Stimulated activated naive CD8-positive, alpha-beta T cell treated with anti-CD3 and anti-CD28 coated beads, Interleukin-15, Interleukin-2, amounts not matched to agents 100 ng/mL and 50 ng/mL, for 24 hours (primary cell): ENCODE measurements around the gene ZBTB6.
"Not testable (repeated sequence)": the region's sequence is repeated elsewhere in the genome, so short reads cannot be mapped to it uniquely, and the experiment has no call there.

Experiments
- H3K27ac Mint-ChIP-seq: one replicate; pipeline ENCODE4 v1.8.0; 2021; ENCODE audit warnings: mild to moderate bottlenecking, mixed read lengths
- H3K27me3 Mint-ChIP-seq: one replicate; pipeline ENCODE4 v1.8.0; 2021; ENCODE audit warnings: mixed read lengths
- H3K36me3 Mint-ChIP-seq: one replicate; pipeline ENCODE4 v1.8.0; 2021; ENCODE audit warnings: low read depth, mixed read lengths
- H3K4me1 Mint-ChIP-seq: one replicate; pipeline ENCODE4 v1.8.0; 2021; ENCODE audit warnings: low read depth, mixed read lengths
- H3K4me3 Mint-ChIP-seq: one replicate; pipeline ENCODE4 v1.8.0; 2021; ENCODE audit warnings: mild to moderate bottlenecking, mixed read lengths
- H3K9me3 Mint-ChIP-seq: one replicate; pipeline ENCODE4 v1.8.0; 2021; ENCODE audit warnings: mixed read lengths

The ZBTB6 gene

GRCh38 chr9:122939601-122940000 is 26.5 kb upstream of the ZBTB6 start:
- peaks cover 39% of the 10 kb centered on the region for H3K4me1 Mint-ChIP-seq
- H3K4me3 Mint-ChIP-seq, result peak overlapping the region; percentile 27
- no peaks in the 10 kb centered on the region for H3K9me3 Mint-ChIP-seq
- peaks cover 28% of the 10 kb centered on the region for H3K36me3 Mint-ChIP-seq
- no peak overlapping the region for H3K27ac Mint-ChIP-seq
- no peaks in the 10 kb centered on the region for H3K27me3 Mint-ChIP-seq

DNA sequence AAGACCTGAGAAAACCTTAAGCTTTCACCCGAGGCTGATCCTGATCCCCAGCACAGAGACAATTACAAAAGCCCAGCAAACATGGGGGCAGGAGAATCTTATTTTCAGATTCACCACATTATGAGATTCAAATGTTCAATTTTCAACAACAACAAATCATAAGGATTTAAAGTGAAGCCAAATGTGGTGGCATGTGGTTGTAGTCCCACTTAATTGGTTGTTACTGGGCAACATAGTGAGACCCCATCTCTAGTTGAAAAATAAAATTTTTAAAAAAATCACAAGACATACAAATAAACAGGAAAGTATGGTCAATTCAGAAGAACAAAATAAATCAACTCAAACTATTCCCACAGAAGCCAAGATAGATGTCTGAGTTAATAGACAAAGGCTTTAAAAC is 23.8 kb upstream of the ZBTB6 start:
- Mint-ChIP-seq H3K9me3 (no peaks in the 10 kb centered on the region), H3K27me3 (no peaks in the 10 kb centered on the region), H3K4me3 (no peak overlapping the region), H3K27ac (no peak overlapping the region), H3K36me3 (peaks cover 28% of the 10 kb centered on the region), H3K4me1 (peaks cover 34% of the 10 kb centered on the region)

- no peaks in the 10 kb centered on the region for H3K9me3 Mint-ChIP-seq
- H3K27me3 Mint-ChIP-seq, result no peaks in the 10 kb centered on the region
- no peak overlapping the region for H3K4me3 Mint-ChIP-seq
- peaks cover 28% of the 10 kb centered on the region for H3K36me3 Mint-ChIP-seq
- H3K27ac Mint-ChIP-seq, result no peak overlapping the region
- H3K4me1 Mint-ChIP-seq, result peaks cover 29% of the 10 kb centered on the region
Measured at GRCh38 chr9:122936464-122936863, 23.3 kb upstream of the ZBTB6 start.

DNA sequence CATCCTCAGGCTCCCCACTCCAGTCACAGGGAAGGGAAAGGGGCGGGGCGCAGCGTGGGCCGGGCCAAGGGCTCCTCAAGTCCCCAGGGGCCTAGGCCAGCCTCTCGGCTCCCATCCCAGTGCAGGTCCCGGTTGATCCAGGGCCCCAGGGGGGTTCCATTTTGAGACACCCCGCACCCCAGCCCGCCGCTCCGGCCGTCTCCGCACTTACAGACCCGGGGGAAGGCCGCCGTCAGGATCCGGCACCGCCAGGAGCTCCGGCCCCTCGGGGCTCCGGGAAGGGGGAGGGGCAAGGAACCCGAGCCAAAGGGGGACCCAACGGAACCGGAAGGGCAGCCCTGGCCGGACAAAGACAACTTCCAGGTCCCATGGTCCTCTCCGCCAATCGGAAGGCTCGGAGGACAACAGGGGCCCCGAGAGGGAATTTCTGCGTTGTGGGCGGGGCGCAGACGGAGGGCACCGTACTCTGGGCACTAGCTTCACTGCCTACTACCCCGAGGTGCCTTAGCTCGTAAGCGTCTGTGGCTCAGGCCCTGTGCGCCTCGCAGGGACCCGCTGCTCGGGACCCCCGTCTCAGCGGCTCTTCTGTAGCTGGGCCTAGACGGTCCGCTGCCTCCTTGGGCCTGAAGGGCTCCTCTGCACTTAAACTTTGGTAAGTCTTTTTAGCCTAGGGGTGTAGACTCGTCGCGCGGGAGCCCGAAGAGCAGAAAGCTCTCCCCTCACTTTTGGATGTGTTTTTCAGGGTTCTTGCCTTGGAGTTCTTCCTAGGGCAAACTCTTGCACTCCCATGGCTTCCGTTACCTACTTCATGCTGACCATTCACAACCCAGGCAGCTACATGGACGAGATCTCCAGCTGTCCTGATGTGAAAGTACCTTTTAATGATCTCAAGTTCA is 18.4 kb upstream of the ZBTB6 start, which contains the start of gene ZBTB26:
Gene ZBTB26, minus strand, starts transcription at position 287 of the 896 bp plus-strand sequence. CDS start 11,578 bp downstream, outside the sequence.
- H3K4me3 Mint-ChIP-seq, result no peak within 1 kb of the TSS
- H3K27ac Mint-ChIP-seq, result peak within 1 kb of the TSS; percentile 86
- H3K36me3 Mint-ChIP-seq, result peaks cover 7% of the 10 kb centered on the region
- H3K9me3 Mint-ChIP-seq, result no peaks in the 10 kb centered on the region
- H3K4me1 Mint-ChIP-seq, result peaks cover 21% of the 10 kb centered on the region
- no peaks in the 10 kb centered on the region for H3K27me3 Mint-ChIP-seq

- H3K9me3 Mint-ChIP-seq, result no peaks in the 10 kb centered on the region
- no peak overlapping the region for H3K4me3 Mint-ChIP-seq
- no peak overlapping the region for H3K27ac Mint-ChIP-seq
- no peaks in the 10 kb centered on the region for H3K27me3 Mint-ChIP-seq
- no peaks in the 10 kb centered on the region for H3K36me3 Mint-ChIP-seq
- H3K4me1 Mint-ChIP-seq, result peaks cover 18% of the 10 kb centered on the region
Measured at GRCh38 chr9:122930541-122931225, 17.6 kb upstream of the ZBTB6 start.

DNA sequence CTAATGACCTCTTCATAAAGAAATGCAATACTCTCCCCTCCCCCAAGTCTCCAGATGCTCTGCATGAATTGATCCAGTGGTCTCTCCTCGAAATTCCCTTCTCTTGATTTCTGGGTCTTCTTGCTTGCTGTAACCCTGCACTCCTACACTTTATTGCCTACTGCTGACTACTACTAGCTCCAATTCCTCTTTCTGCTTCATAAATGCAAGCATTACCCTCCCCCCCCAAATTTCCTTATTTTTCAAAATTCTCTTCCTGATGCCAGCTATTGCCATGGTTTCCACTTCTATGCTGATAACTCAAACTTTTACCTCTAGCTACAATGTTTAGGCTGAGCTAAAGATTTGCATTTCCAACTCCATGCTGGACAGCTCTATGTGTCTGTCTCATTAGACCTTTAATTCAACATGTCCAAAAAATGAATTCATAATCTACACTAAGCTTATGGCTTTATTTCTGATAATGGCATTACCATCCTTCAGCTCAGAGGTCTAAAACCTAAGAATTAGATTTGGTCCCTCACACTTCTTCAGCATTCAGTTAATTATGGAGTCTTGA is 16.8 kb upstream of the ZBTB6 start:
- Mint-ChIP-seq H3K9me3 (no peaks in the 10 kb centered on the region), H3K4me3 (no peak overlapping the region), H3K36me3 (no peaks in the 10 kb centered on the region), H3K4me1 (peaks cover 16% of the 10 kb centered on the region), H3K27ac (no peak overlapping the region), H3K27me3 (no peaks in the 10 kb centered on the region)

GRCh38 chr9:122923947-122924346 is 10.8 kb upstream of the ZBTB6 start:
- Mint-ChIP-seq H3K36me3 (peaks cover 13% of the 10 kb centered on the region), H3K27ac (no peak overlapping the region), H3K4me3 (no peak overlapping the region), H3K27me3 (no peaks in the 10 kb centered on the region), H3K4me1 (peaks cover 6% of the 10 kb centered on the region), H3K9me3 (no peaks in the 10 kb centered on the region)

- no peak overlapping the region for H3K27ac Mint-ChIP-seq
- H3K27me3 Mint-ChIP-seq, result no peaks in the 10 kb centered on the region
- H3K4me1 Mint-ChIP-seq, result peaks cover 6% of the 10 kb centered on the region
- no peaks in the 10 kb centered on the region for H3K9me3 Mint-ChIP-seq
- H3K36me3 Mint-ChIP-seq, result peaks cover 17% of the 10 kb centered on the region
- no peak overlapping the region for H3K4me3 Mint-ChIP-seq
Measured at GRCh38 chr9:122922713-122923112, 9.6 kb upstream of the ZBTB6 start.

GRCh38 chr9:122918310-122918709 is 5.2 kb upstream of the ZBTB6 start:
- Mint-ChIP-seq H3K27me3 (no peaks in the 10 kb centered on the region), H3K4me3 (no peak overlapping the region), H3K9me3 (no peaks in the 10 kb centered on the region), H3K4me1 (peaks cover 3% of the 10 kb centered on the region), H3K27ac (no peak overlapping the region), H3K36me3 (peaks cover 16% of the 10 kb centered on the region)

DNA sequence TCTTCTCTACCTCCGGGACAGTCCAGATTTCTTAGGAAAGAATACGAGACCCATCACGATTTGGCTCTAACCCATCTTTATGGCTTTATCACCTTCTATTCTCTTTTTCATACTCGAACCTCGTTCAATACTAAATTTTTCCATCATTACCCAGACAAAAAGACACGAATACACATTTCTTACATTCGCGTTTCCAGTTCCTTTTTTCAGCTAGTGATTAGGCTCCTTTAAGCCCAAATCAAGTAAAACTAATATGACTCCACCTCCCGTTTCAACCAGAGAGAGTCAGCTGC is 506 bp downstream of the ZBTB6 start:
- Mint-ChIP-seq H3K4me1 (peaks cover 39% of the 10 kb centered on the region), H3K36me3 (peaks cover 46% of the 10 kb centered on the region), H3K4me3 (peak overlapping the region; percentile 100), H3K27ac (peak overlapping the region; percentile 97), H3K9me3 (no peaks in the 10 kb centered on the region), H3K27me3 (no peaks in the 10 kb centered on the region)

DNA sequence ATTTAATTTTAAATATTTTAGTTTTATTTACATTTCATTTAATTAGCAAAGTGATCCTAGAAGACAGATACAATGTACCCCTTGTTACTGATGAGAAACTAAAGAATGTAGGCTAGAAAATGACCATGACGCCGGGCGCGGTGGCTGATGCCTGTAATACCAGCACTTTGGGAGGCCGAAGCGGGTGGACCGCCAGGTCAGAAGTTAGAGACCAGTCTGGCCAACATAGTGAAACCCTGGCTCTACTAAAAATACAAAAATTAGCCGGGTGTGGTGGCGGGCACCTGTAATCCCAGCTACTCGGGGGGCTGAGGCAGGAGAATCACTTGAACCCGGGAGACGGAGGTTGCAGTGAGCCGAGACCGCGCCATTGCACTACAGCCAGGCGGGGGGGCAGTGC is 7.0 kb downstream of the ZBTB6 start:
- Mint-ChIP-seq H3K4me1 (peaks cover 46% of the 10 kb centered on the region), H3K36me3 (peaks cover 28% of the 10 kb centered on the region)
- not testable (repeated sequence) for H3K27ac Mint-ChIP-seq, H3K9me3 Mint-ChIP-seq, H3K27me3 Mint-ChIP-seq, H3K4me3 Mint-ChIP-seq

GRCh38 chr9:122904823-122905710 is 8.1 kb downstream of the ZBTB6 start, which contains the start of gene RC3H2:
Gene RC3H2 (minus strand): TSS chr9:122905359. CDS start chr9:122897509, 7,850 bp downstream.
- Mint-ChIP-seq H3K27ac (peak within 1 kb of the TSS; percentile 98), H3K4me1 (peaks cover 43% of the 10 kb centered on the region), H3K9me3 (no peaks in the 10 kb centered on the region), H3K27me3 (no peaks in the 10 kb centered on the region), H3K4me3 (peak within 1 kb of the TSS; percentile 94), H3K36me3 (peaks cover 19% of the 10 kb centered on the region)

GRCh38 chr9:122904466-122904822 is 8.7 kb downstream of the ZBTB6 start:
- H3K9me3 Mint-ChIP-seq, result no peaks in the 10 kb centered on the region
- peaks cover 45% of the 10 kb centered on the region for H3K4me1 Mint-ChIP-seq
- H3K4me3 Mint-ChIP-seq, result peak overlapping the region; percentile 94
- H3K27me3 Mint-ChIP-seq, result no peaks in the 10 kb centered on the region
- H3K27ac Mint-ChIP-seq, result peak overlapping the region; percentile 93
- H3K36me3 Mint-ChIP-seq, result peaks cover 17% of the 10 kb centered on the region

- Mint-ChIP-seq H3K27ac (peak overlapping the region; percentile 40), H3K9me3 (no peaks in the 10 kb centered on the region), H3K36me3 (peaks cover 21% of the 10 kb centered on the region), H3K4me1 (peaks cover 56% of the 10 kb centered on the region), H3K4me3 (peak overlapping the region; percentile 65), H3K27me3 (no peaks in the 10 kb centered on the region)
Measured at GRCh38 chr9:122900791-122901190, 12.3 kb downstream of the ZBTB6 start.
